NCI-H2107 (cell line): Measurements from ENCODE around the gene FAM151B.
"Not testable (repeated sequence)": the region's sequence is repeated elsewhere in the genome, so short reads cannot be mapped to it uniquely, and the experiment has no call there.

ENCODE experiments used
- DNase-seq: peaks from one replicate; lab custom pipeline; 2025; lab: John Stamatoyannopoulos, UW

FAM151B gene, protein sequence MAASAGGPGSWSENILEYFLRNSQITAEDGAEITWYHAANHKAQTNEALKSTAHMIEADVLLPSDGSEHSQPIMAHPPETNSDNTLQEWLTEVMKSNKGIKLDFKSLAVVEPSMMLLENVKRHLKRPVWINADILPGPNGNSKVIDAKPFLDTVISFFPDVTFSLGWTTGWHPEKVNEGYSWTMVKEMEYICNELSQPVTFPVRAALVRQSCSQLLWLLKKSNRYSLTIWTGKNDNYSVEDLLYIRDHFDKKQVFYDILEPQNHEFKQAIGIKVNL

DNA sequence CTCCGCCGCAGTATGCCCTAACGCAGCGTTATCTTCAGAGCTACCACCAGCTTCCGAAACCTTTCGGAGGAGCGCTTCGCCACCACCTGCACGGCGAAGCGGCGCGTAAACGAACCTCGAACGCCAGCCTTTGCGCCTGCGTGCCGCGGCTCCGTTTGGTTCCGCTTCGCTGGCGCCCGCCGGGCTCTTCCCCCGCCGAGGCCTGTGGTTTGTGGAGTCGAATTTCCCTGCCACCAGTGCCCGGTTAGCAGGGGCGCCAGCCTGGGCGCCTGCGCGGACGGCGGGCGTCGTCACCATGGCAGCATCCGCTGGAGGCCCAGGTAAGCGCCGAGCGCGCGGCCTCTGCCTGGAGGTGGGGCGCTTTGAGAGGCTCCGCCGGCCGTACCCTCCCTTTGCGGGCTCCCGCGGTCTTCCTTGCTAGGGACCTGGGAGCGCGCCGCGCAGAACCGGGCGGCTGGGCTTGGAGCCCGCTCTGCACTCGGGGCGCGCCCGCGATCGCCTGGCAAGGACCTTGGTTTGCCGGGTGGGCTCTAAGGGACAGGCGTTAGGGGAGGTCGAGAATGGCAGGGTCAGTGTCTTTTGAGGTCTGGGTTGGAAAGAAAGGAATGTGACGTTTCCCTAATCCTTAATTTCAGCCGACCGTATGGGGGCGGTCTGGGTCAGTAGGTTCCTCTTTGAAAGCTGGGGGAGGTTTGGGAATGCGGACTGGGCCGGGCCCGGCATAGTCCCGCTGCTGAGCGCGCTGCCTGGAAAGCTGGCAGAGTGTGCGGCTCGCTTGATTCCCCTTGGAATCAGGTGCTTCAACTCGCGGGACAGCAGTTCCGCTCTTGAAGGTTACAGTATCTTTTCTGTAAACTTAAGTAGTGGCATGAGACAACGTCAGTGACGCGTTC is at the start of gene FAM151B:
Gene FAM151B, plus strand, starts transcription at position 272 of the 893 bp plus-strand sequence. Its CDS starts 24 bp downstream, at position 296.
- DNase-seq = peak; percentile 85

DNA sequence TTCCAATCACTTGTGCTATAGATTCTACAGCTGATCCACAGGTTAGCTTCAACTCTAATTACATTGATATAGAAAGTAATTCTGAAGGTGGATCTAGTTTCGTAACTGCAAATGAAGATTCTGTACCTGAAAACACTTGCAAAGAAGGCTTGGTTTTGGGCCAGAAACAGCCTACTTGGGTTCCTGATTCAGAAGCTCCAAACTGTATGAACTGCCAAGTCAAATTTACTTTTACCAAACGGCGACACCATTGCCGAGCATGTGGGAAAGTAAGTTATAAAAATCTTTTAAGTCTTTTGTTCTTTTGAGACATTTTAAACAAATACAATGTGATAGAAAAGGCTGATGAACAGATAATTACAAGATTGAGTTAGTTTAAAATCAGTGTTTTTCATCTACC is 49.2 kb upstream of the FAM151B start:
- no peak for DNase-seq

DNA sequence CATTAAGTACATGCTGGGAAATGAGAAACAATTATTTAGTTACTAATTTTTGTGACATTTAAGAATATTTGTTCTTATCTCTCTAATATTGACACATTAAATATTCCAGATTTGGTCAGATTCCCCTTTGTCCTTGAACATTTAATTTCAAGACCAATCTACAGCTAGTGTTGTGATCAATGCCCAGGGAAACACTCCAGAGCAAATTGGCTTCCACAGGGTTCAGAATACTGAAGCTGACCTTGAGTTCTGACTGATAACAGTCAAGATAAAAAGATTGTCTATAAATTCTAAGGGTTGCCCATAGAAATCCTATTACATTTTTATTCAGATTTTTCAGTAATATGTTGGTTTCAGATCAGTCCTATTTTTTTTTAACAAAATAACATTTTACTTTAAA is 48.7 kb upstream of the FAM151B start:
- DNase-seq = no peak

DNA sequence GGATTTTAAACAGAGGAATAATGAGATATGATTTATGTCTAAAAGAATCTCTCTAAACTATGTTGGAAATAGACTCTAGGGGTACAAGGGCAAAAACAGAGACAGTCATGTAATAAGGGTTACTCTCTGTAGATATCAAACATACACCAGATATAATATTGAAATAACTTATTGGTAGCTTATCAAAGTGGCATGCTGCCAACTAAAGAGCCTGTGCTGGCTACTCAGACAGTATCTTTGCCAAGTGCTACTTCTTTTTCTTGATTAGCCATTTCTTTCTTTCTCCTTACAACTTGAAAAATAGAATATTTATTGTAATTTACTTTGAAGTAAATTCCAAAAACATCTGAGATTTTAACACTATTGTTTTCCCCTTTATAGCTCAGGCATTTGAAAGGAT is 45.2 kb upstream of the FAM151B start:
- DNase-seq = no peak

DNA sequence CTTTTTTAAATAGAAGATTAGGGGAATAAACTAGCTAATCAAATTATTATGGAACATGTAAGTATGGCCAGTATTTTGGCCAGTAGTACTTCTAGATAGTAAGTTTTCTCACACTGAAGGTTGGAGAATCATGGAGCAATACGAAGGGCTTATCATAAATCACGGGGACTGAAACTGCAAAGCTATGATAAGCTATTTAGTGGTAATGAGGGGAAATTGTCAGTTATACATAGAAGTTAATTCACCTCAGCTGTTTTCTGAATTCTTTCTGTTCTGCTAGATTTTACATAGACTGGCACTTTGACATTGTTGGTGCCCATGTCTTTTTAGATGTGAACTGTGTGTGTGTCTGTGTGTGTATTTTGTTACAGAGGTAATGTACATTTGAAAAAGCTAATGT is 34.5 kb upstream of the FAM151B start:
- no peak for DNase-seq

DNA sequence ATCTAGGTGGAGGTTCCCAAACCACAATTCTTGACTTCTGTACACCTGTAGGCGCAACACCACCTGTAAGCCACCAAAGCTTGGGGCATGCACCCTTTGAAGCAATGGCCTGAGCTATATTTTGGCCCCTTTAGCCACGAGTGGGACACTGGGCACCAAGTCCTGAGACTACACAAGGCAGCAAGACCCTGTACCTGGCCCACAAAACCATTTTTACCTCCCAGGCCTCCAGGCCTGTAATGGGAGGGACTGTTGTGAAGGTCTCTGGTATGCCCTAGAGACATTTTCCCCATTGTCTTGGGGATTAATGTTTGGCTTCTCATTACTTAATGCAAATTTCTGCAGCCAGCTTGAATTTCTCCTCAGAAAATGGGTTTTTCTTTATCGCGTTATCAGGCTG is 24.6 kb upstream of the FAM151B start:
- no peak for DNase-seq

DNA sequence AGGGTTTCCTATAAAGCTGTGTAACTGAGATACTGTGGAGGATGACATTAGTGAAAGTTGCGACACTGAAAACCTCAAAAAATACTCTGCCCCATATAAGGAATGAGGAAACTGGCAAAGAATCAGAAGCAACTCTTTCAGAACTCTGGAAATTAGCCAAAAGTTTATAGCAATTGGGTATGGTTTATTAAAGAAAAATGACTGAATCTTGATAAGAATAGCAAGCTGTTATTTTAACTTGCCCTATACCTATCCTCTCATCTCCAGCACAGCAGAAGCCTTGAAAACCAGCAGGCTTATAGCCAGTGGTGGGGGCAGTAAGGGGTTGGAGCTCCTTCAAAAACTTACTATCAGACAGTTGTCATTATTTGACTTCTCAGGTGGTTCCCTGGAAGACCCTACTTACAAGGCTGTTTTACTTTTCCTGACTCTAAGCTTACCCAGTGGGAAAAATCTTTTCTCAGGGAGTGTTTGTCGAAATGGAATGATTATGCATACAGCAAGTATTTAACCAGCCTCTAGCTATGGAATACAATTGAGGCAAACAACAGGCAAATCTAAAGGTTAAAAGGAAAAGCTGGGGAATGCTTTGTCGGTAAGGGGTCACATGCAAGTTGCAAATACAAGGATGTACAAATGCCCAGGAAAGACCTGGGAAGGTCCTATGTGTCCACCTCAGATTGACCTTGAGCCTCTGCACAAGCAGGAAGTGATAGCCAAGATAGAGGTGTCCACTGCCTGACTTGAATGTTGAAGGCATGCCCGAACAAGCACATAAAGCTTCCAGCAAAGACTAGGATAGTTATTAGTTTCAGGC is 21.0 kb upstream of the FAM151B start:
- DNase-seq = no peak

DNA sequence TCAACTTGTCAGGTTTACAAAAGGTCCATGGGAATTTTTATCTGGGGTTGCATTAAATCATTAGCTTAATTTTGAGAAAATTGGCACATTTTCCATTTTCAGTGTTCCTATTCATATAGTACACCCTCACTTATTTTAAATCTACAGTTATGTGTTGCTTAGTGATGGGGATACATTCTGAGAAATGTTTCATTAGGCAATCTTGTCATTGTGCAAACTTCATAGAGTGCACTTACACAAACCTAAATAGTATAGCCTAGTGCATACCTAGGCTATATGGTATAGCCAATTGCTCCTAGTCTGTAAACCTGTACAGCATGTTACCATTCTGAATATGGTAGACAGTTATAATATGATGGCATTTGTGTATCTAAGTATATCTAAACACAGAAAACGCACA is 19.8 kb upstream of the FAM151B start:
- DNase-seq = no peak

DNA sequence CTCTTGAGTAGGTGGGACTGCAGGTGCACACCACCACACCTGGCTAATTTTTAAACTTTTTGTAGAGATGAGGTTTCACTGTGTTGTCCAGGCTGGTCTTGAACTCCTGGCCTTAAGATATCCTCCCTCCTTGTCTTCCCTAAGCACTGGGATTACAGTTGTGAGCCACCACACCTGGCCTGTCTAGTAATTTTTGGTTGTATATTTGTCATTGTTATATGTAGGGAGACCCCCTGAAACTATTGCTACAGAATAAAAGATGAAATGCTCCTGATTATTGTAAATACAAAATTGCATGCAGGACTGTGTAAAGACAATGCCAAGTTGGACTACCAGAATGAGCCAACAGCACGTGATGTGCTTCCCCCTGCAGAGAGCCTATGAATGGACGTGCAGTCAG is 17.3 kb upstream of the FAM151B start:
- DNase-seq = not testable (repeated sequence)

DNA sequence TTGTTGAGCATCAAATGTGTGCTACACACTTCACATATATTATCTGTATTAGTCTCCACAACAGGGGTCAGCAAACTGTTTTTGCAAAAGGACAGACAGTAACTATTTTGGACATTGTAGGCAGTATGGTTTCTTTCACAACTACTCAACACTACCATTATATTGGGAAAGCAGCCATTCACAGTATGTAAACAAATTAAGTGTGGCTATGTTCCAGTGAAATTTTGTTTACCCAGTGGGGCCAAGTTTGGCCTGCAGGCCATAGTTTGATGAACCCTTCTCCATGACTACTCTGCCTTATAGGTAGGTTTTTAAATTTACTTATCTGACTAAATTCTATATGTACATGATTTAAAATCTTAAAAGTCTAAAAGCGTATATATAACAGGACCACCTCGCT is 13.0 kb upstream of the FAM151B start:
- no peak for DNase-seq

DNA sequence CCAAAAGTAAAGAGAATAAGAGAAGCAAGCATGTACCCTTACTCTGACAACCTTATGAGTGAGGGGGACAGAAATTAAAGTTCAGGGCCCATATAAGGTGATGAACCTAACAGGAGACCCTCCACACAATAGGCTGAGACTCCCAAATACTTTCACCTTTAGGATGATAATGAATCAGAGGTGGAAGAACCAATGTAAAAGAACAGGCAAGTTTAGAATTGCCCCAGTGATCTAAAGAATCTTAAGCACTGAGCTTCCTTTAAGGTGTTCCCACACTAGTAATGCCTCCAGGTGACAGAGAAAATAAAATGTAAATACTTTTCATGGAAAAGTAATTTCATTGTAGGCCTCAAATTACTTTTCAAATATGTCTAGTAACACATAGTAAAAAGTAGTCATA is 8.2 kb upstream of the FAM151B start:
- no peak for DNase-seq

DNA sequence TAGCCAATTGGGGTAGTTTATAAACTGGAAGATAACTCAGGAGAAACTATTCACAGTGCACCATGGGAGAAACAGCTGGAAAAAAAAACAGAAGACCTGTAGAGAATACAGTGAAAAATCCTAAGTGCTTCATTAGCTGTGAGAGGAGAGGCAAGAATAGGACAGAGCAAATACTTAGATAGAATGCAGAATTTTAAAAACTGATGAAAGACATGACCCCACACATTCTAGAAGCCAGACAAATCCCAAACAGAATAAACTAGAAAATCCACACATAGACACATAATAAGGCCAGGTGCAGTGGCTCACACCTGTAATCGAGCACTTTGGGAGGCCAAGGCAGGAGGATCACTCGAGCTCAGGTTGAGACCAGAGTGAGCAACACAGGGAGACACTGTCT is 7.5 kb upstream of the FAM151B start:
- no peak for DNase-seq

DNA sequence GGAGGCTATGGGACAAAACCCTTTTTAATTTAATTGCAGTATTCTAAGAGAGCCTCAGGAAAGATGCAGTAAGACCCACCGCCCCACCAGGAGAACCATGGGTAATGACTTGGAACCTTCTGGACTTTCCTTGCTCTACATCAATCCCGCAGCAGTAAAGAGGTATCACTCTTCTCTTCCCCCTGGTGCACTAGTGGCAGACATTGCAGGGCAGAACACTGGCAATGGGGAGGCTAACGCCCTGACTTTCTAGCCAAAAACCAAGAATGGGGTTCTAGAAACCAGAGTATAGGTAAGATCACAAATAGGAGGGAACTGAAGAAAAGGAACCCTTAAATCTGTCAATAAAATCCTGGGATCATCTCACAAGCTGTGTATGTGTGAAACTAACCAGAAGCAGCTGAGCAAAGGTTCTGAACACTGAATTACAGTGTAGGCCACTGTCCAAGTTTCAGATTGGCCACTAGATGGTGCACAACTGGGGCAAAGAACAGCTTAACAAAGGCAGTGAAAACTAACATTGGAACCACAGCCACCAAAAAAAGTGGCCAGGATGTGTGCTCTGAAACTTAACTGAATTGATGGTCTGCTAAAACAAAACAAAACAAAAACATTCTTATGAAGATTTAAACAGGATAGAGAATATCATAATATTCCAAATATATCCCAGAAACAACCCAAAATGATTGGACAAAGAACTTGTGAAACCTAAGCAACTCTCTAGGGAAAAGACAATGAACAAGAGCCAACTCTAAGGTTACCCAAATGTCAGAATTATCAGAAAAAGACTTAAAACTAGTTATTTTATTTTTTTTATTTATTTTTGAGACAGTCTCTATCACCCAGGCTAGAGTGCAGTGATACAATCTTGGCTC is 6.6 kb upstream of the FAM151B start:
- DNase-seq = peak; percentile 12

DNA sequence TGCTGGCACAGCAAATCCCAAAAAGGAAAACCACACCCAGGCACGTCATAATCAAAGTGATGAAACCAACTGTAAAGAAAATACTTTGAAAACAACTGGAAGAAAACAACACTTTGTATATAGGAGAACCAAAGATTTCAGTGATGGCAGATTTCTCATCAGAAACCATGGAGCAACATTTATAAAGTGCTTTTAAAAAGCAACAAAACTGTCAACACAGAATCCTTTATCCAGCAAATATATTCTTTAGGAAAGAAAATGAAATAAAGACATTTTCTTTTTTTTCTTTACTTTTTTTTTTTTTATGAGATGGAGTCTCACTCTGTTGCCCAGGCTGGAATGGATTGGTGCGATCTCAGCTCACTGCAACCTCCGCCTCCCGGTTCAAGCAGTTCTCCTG is 5.3 kb upstream of the FAM151B start:
- DNase-seq = no peak

DNA sequence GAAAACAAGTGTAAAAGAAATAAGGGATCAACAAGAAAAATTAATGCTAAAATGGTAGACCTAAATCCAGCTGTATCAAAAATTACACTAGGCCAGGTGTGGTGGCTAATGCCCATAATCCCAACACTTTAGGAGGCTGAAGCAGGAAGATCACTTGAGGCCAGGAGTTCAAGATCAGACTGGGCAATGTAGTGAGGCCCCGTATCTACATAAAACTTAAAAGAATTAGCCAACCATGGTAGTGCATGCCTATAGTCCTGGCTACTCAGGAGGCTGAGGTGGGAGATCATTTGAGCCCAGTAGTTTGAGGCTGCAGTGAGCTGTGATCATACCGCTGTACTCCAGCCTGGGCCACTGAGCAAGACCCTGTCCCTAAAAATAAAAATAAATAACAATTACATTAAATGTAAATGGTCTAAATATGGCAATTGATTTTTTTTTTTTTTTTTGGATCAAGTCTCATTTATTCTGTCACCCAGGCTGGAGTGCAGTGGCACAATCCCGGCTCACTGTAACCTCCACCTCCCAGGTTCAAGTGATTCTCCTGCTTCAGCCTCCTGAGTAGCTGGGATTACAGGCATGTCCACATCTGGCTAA is 4.2 kb upstream of the FAM151B start:
- no peak for DNase-seq

DNA sequence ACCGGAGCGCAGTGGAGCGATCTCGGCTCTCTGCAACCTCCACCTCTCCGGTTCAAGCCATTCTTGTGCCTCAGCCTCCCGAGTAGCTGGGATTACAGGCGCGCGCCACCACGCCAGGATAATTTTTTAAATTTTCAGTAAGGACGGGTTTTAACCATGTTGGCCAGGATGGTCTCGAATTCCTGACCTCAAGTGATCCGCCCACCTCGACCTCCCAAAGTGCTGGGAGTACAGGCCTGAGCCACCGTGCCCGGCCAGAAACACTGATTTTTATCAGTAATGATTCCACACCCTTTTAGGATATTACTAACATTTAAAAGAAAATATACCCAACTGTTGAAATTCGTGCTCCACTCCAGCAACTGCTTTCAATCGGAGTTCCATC is 464 bp upstream of the FAM151B start:
- no peak for DNase-seq

DNA sequence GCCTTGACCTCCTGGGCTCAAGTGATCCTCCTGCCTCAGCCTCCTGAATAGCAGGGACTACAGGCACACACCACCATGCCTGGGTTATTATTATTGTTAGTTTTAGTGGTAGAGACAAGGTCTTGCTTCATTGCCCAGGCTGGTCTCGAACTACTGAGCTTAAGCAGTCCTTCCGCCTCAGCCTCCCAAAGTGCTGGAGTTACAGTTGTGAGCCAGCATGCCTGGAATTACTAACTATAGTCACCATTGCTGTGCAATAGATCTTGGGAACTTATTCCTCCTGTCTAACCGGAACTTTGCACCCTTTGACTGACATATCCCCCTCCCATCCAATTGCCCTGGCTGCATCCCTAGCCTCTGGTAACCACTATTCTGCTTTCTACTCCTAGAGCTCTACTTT is 3.4 kb downstream of the FAM151B start:
- no peak for DNase-seq

DNA sequence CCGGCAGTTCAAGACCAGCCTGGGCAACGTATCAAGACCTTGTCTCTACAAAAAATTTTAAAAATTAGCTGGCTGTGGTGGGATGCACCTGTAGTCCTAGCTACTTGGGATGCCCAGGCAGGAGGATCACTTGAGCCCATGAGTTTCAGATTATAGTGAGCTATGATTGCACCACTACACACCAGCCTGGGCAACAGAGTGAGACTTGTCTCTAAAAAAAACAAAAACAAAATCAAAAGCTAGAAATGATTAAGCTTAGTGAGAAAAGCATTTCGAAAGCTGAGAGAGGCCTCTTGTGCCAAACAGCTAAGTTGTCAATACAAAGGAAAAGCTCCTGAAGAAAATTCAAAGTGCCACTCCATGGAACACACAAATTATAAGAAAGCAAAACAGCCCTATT is 4.8 kb downstream of the FAM151B start:
- DNase-seq = no peak

DNA sequence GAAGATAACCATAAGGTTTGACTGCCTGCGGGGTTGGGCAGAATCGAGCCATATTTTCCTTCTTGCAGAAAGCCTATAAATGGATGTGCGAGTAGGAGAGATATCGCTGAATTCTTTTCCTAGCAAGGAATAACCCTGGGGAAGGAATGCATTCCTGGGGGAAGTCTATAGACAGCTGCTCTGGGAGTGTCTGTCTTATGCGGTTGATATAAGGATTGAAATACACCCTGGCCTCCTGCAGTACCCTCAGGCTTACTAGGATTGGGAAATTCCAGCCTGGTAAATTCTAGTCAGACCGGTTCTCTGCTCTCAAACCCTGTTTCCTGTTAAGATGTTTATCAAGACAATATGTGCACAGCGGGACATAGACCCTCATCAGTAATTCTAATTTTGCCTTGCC is 5.5 kb downstream of the FAM151B start:
- not testable (repeated sequence) for DNase-seq

DNA sequence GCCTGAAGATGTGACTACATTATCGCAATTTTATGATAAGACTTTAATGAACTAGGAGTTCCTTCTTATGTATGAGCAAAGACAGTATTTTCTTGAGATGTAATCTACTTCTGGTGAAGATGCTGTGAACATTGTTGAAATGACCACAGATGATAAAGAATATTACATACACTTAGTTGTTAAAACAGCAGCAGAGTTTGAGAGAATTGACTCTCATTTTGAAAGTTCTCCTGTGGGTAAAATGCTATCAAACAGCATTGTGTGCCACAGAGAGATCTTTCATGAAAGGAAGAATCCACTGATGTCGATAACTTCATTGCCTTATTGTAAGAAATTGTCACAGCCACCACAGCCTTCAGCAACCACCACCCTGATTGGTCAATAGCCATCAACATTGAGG is 8.0 kb downstream of the FAM151B start:
- no peak for DNase-seq

DNA sequence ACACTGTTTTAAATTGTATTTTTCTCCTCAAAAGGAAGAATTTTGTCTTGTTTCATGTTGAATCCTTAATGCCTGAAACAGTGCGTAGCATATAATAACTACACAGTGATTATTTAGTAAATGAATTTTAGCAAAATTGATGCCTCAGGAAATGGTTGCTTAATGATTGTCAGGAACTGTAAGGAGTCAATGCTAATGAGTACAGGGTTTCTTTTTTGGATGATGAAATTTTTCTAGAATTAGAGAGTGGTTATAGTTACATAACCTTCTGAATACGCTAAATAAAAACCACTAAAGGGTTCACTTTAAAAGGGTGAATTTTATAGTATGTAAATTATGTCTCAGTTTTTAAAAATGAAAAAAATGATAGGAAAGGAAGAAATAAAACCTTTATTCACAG is 14.9 kb downstream of the FAM151B start:
- DNase-seq = no peak
